Subcutaneous abdominal adipose tissue (tissue), 5 donors: ENCODE measurements around the gene TSEN54.
"Not testable (repeated sequence)": the region's sequence is repeated elsewhere in the genome, so short reads cannot be mapped to it uniquely, and the experiment has no call there.

ENCODE experiments used
- H3K27ac ChIP-seq: one replicate; pipeline ENCODE4 v1.7.0; 2013; ENCODE audit warnings: low read depth, mild to moderate bottlenecking, inconsistent platforms, low read length, moderate library complexity
- H3K27me3 ChIP-seq, 5 donors: one replicate each; pipeline ENCODE4 v1.7.0; 2013; ENCODE audit warnings: low read length in 5 of 5, inconsistent platforms in 1 of 5; ENCODE audit not compliant: control insufficient read depth in 5 of 5, insufficient read depth in 4 of 5
- H3K36me3 ChIP-seq, 5 donors: one replicate each; pipeline ENCODE4 v1.7.0; 2013; ENCODE audit warnings: low read length in 5 of 5; ENCODE audit not compliant: control insufficient read depth in 5 of 5, insufficient read depth in 5 of 5
- H3K4me1 ChIP-seq, 5 donors: one replicate each; pipeline ENCODE4 v1.7.0; 2013; ENCODE audit warnings: low read length in 5 of 5, mild to moderate bottlenecking in 3 of 5, moderate library complexity in 1 of 5; ENCODE audit not compliant: control insufficient read depth in 5 of 5, insufficient read depth in 5 of 5
- H3K4me3 ChIP-seq, 5 donors: one replicate each; pipeline ENCODE4 v1.7.0; 2013; ENCODE audit warnings: low read length in 5 of 5, low read depth in 1 of 5
- H3K9ac ChIP-seq, 5 donors: one replicate each; pipeline ENCODE4 v1.7.0; 2013; ENCODE audit warnings: low read length in 5 of 5, mild to moderate bottlenecking in 4 of 5, moderate library complexity in 3 of 5
- H3K9me3 ChIP-seq, 5 donors: one replicate each; pipeline ENCODE4 v1.7.0; 2013; ENCODE audit warnings: low read length in 5 of 5; ENCODE audit not compliant: control insufficient read depth in 5 of 5
- donor health status: healthy.
- donor health status: healthy.
- donor health status: healthy.
- donor health status: healthy.
- donor health status: healthy.

The TSEN54 gene

GRCh38 chr17:75476752-75477489 is 39.4 kb upstream of the TSEN54 start:
- H3K4me1 ChIP-seq, result peaks cover 18 to 66% (median 57%) of the 10 kb centered on the region in 5 donors

GRCh38 chr17:75477490-75477862 is 38.9 kb upstream of the TSEN54 start:
- Histone ChIP-seq H3K9ac (peak overlapping the region in 1 of 5 donors; percentile 2), H3K4me1 (peaks cover 18 to 69% (median 57%) of the 10 kb centered on the region in 5 donors), H3K4me3 (peak overlapping the region in 1 of 5 donors; percentile 59), H3K36me3 (peaks cover 0 to 32% (median 12%) of the 10 kb centered on the region in 5 donors)
- H3K27ac ChIP-seq, H3K9me3 ChIP-seq, H3K27me3 ChIP-seq: not testable (repeated sequence)

More at GRCh38 chr17:75476752-75477489, 39.4 kb upstream of the TSEN54 start:
- Histone ChIP-seq H3K27me3 (no peaks in the 10 kb centered on the region), H3K9ac (peak overlapping the region in 1 of 5 donors; percentile 2), H3K27ac (peak overlapping the region; percentile 46), H3K9me3 (no peaks in the 10 kb centered on the region), H3K36me3 (peaks cover 0 to 37% (median 17%) of the 10 kb centered on the region in 5 donors), H3K4me3 (peak overlapping the region; percentile 0 to 59 (median 51))

- Histone ChIP-seq H3K9me3 (no peaks in the 10 kb centered on the region), H3K27me3 (no peaks in the 10 kb centered on the region), H3K4me1 (peaks cover 16 to 67% (median 57%) of the 10 kb centered on the region in 5 donors), H3K27ac (no peak overlapping the region), H3K36me3 (peaks cover 0 to 21% (median 2%) of the 10 kb centered on the region in 5 donors), H3K4me3 (no peak overlapping the region), H3K9ac (no peak overlapping the region)
Observed at GRCh38 chr17:75478508-75478907, 37.8 kb upstream of the TSEN54 start.

- Histone ChIP-seq H3K27me3 (no peaks in the 10 kb centered on the region), H3K9me3 (no peaks in the 10 kb centered on the region), H3K4me1 (peaks cover 11 to 64% (median 51%) of the 10 kb centered on the region in 5 donors), H3K36me3 (peaks cover 0 to 12% (median 0%) of the 10 kb centered on the region in 5 donors), H3K4me3 (no peak overlapping the region), H3K9ac (peak overlapping the region in 1 of 5 donors; percentile 0), H3K27ac (no peak overlapping the region)
Observed at GRCh38 chr17:75480281-75480680, 36.0 kb upstream of the TSEN54 start.

GRCh38 chr17:75481194-75482068 is 34.9 kb upstream of the TSEN54 start:
- H3K9me3 ChIP-seq, result no peaks in the 10 kb centered on the region
- H3K27me3 ChIP-seq, result no peaks in the 10 kb centered on the region
- H3K36me3 ChIP-seq, result peaks cover 0 to 16% (median 4%) of the 10 kb centered on the region in 5 donors
- H3K9ac ChIP-seq, result peak overlapping the region in 3 of 5 donors; percentile 11 to 41 (median 31)
- H3K27ac ChIP-seq, result no peak overlapping the region
- H3K4me3 ChIP-seq, result no peak overlapping the region
- H3K4me1 ChIP-seq, result peaks cover 9 to 65% (median 51%) of the 10 kb centered on the region in 5 donors

GRCh38 chr17:75482098-75482942 is 34.0 kb upstream of the TSEN54 start:
- no peak overlapping the region for H3K9ac ChIP-seq
- H3K4me3 ChIP-seq, result no peak overlapping the region
- H3K27me3 ChIP-seq, result no peaks in the 10 kb centered on the region
- peaks cover 2 to 65% (median 51%) of the 10 kb centered on the region in 5 donors for H3K4me1 ChIP-seq
- H3K36me3 ChIP-seq, result peaks cover 0 to 17% (median 10%) of the 10 kb centered on the region in 5 donors
- H3K9me3 ChIP-seq, result no peaks in the 10 kb centered on the region
- H3K27ac ChIP-seq, result no peak overlapping the region

GRCh38 chr17:75485688-75486087 is 30.6 kb upstream of the TSEN54 start:
- Histone ChIP-seq H3K9me3 (no peaks in the 10 kb centered on the region), H3K27ac (no peak overlapping the region), H3K27me3 (no peaks in the 10 kb centered on the region), H3K4me3 (no peak overlapping the region), H3K9ac (peak overlapping the region in 1 of 5 donors; percentile 19), H3K36me3 (peaks cover 0 to 27% (median 15%) of the 10 kb centered on the region in 5 donors), H3K4me1 (peaks cover 8 to 80% (median 60%) of the 10 kb centered on the region in 5 donors)

- Histone ChIP-seq H3K9ac (peak overlapping the region in 2 of 5 donors; percentile 19 to 56), H3K4me3 (no peak overlapping the region), H3K36me3 (peaks cover 0 to 31% (median 18%) of the 10 kb centered on the region in 5 donors), H3K9me3 (no peaks in the 10 kb centered on the region), H3K27ac (no peak overlapping the region), H3K27me3 (no peaks in the 10 kb centered on the region), H3K4me1 (peaks cover 6 to 80% (median 60%) of the 10 kb centered on the region in 5 donors)
Observed at GRCh38 chr17:75486151-75486550, 30.2 kb upstream of the TSEN54 start.

GRCh38 chr17:75486951-75487350 is 29.4 kb upstream of the TSEN54 start:
- Histone ChIP-seq H3K4me1 (peaks cover 6 to 78% (median 52%) of the 10 kb centered on the region in 5 donors), H3K27ac (no peak overlapping the region), H3K4me3 (peak overlapping the region in 2 of 5 donors; percentile 7 to 43), H3K27me3 (no peaks in the 10 kb centered on the region), H3K36me3 (peaks cover 0 to 39% (median 26%) of the 10 kb centered on the region in 5 donors), H3K9ac (peak overlapping the region in 1 of 5 donors; percentile 49), H3K9me3 (no peaks in the 10 kb centered on the region)
